HG02943 (cell line): Measurements from ENCODE around the gene KIDINS220.

Source experiments
- ATAC-seq: cut with Tn5 transposase; IDR thresholded peaks from one replicate; pipeline ENCODE4 v1.9.1; 2021; ENCODE audit warnings: mild to moderate bottlenecking, low read depth, moderate library complexity; ENCODE audit not compliant: unreplicated experiment

KIDINS220 gene

GRCh38 chr2:8704906-8705305 is 132.5 kb downstream of the KIDINS220 start:
- no peak for ATAC-seq

- no peak for ATAC-seq
Observed at GRCh38 chr2:8701681-8702379, 135.6 kb downstream of the KIDINS220 start.

- no peak for ATAC-seq
Observed at GRCh38 chr2:8699839-8700238, 137.6 kb downstream of the KIDINS220 start.

GRCh38 chr2:8697190-8697589 is 140.2 kb downstream of the KIDINS220 start:
- no peak for ATAC-seq

- ATAC-seq, result no peak
Observed at GRCh38 chr2:8694737-8695136, 142.7 kb downstream of the KIDINS220 start.

- ATAC-seq, result no peak
Observed at GRCh38 chr2:8693157-8693821, 144.1 kb downstream of the KIDINS220 start.

GRCh38 chr2:8692783-8693156 is 144.6 kb downstream of the KIDINS220 start:
- no peak for ATAC-seq

GRCh38 chr2:8691859-8692437 is 145.5 kb downstream of the KIDINS220 start:
- no peak for ATAC-seq

- ATAC-seq, result no peak
Observed at GRCh38 chr2:8685697-8686358, 151.6 kb downstream of the KIDINS220 start.

GRCh38 chr2:8684878-8685696 is 152.3 kb downstream of the KIDINS220 start:
- no peak for ATAC-seq

- no peak for ATAC-seq
Observed at GRCh38 chr2:8684540-8684877, 152.9 kb downstream of the KIDINS220 start.

GRCh38 chr2:8682719-8683667 is 154.4 kb downstream of the KIDINS220 start:
- ATAC-seq, result no peak

- ATAC-seq, result peak; percentile 57
Observed at GRCh38 chr2:8681786-8682692, 155.4 kb downstream of the KIDINS220 start, which contains the start of gene ID2. ID2 (plus strand) TSS chr2:8682056; CDS start chr2:8682166, 110 bp downstream.

- ATAC-seq, result no peak
Observed at GRCh38 chr2:8680822-8681760, 156.3 kb downstream of the KIDINS220 start.

- ATAC-seq, result no peak
Observed at GRCh38 chr2:8679827-8680731, 157.3 kb downstream of the KIDINS220 start.

GRCh38 chr2:8679567-8679826 is 157.9 kb downstream of the KIDINS220 start:
- no peak for ATAC-seq
